NCI-H146 treated with DMSO at 0.1 percent for 48 hours (cell line): ENCODE data around the gene SLC22A23.

Source experiments
- DNase-seq: peaks from one replicate; lab custom pipeline; 2025; ENCODE audit not compliant: unreplicated experiment; lab: John Stamatoyannopoulos, UW

The SLC22A23 gene

DNA sequence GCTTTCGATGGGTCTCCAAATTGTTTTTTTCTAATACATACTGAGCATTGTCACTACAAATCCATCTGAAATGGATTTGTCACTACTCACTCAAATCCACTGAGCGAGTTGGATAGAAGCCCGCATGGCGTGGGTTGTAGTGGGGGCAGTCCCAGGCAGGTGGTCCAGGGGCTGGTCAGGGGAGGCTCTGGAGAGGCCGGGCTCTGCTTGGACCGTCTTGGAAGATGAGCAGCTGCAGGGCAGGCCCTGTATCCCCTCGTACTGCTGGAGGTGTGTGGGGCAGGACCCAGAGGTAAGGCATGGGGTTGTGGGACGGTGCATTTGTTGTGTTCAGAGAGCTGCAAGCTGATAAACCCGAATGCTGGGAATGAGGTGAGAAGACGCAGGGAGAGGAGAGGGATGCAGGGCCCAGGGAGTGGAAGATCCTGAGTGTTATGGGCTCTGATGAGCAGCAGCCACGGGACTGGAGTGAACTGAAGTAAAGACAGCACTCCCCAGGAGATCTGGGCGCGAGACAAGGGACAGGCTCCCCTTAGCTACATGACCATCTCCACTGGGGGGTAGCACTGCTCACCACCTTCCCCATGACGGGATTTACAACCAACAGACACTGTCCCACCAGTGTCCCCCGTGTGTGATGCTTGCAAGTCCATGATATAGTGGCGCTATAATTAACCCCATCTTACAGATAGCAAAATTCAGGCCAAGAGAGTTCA, 152.2 kb downstream of the SLC22A23 start:
- no peak for DNase-seq

GRCh38 chr6:3303795-3304411, 152.9 kb downstream of the SLC22A23 start:
- no peak for DNase-seq

GRCh38 chr6:3301506-3301905, 155.3 kb downstream of the SLC22A23 start:
- no peak for DNase-seq

DNA sequence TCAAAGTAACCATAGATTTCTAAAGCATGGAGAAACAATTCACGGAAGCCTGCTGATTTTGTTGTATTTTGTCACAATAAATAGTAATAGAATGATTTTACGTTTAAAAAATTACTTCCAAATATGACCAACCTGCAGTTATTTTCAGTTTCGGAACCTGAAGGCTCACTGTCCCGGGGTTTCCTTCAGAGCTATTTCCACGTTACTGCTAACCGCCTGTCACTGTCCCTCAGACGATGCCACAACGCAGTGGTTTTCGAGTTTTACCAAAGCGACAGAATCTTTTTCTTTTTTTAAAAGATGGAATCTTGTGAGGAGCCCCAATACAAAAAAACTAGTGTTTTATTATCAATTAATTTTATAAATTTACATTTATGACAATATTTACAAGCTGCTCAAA, 157.6 kb downstream of the SLC22A23 start:
- no peak for DNase-seq

DNA sequence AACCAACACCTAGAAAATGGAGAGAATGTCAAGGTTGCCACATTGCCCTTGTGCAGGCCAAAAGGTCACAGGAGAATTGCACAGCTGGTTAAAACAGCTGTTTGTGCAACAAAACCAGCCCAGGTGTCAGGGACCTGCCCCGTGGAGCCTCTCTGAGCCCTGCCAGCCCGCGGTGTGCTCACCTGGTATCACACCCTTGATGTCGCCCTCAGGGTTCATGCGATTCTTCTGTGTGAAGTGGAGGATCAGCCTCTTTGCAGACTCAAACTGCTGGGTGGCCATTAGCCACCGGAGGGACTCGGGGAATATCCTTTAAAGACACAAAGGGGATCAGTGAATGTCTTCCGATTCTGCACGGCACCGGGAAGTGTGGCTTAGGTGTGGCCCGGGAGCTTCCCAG, 158.9 kb downstream of the SLC22A23 start:
- no peak for DNase-seq

DNA sequence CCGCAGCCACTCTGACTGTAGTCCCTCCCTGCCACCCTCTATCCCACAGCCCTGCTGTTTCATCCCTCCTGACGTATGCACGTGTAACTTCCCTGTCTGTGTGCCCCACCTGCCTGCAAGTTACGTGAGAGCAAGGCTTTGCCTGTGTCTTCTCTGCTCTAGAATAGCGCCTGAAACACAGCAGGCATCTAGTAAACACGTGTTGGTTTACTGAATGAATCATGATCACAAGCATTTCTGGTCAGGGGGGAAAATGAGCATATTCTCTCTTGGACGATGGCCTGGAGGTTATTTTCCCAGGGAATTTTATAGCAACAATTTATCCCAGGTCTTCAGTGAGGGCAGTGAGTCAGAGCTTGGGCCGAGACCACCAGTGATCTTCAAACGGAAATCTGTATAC, 159.8 kb downstream of the SLC22A23 start:
- no peak for DNase-seq

GRCh38 chr6:3296537-3296936, 160.3 kb downstream of the SLC22A23 start:
- DNase-seq, result no peak

- no peak for DNase-seq
Observed at GRCh38 chr6:3296078-3296477, 160.8 kb downstream of the SLC22A23 start.

GRCh38 chr6:3294921-3295871, 161.7 kb downstream of the SLC22A23 start:
- DNase-seq, result no peak

GRCh38 chr6:3294396-3294795, 162.5 kb downstream of the SLC22A23 start:
- no peak for DNase-seq

DNA sequence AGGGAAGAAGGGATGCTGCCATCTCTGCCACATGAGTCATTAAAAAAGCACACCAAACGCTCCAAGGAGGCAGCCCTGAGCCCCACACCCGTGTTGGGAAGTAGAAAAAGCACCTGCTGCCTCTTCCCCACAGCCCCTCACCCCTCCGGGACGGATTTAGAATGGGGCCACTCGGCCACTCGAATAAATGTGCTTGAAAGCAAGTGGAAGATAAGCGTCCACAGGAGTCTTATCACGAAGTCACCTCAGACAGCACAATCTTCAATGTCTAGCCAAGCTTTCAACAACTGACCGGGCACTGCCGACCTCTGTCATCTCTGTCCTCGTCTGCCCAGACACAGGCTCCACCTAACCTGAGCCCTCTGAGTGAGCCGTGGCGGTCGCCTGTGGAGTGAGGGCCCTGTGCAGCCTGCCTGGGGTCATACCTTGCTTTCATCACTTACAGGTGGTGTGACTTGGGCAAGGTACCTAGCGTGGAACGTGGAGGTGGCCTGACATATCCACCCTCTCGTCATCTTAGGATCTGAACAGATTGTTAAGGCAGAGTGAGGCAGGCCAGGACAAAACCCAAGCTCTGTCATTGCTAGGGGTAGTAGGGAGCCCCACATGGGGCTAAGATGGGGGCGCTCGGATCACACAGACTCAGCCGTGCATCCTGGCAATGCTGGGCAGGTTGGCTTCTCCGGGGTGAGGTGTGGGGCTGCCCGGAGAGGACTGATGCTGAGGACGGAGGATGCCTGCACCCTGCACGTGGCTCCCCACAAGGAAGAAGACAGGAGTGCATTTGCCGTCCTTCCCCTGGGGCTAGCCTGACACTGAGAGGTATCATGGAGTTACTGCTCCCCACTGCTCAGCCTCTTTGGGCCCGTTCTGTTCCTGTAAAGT, 163.3 kb downstream of the SLC22A23 start:
- DNase-seq, result no peak

DNA sequence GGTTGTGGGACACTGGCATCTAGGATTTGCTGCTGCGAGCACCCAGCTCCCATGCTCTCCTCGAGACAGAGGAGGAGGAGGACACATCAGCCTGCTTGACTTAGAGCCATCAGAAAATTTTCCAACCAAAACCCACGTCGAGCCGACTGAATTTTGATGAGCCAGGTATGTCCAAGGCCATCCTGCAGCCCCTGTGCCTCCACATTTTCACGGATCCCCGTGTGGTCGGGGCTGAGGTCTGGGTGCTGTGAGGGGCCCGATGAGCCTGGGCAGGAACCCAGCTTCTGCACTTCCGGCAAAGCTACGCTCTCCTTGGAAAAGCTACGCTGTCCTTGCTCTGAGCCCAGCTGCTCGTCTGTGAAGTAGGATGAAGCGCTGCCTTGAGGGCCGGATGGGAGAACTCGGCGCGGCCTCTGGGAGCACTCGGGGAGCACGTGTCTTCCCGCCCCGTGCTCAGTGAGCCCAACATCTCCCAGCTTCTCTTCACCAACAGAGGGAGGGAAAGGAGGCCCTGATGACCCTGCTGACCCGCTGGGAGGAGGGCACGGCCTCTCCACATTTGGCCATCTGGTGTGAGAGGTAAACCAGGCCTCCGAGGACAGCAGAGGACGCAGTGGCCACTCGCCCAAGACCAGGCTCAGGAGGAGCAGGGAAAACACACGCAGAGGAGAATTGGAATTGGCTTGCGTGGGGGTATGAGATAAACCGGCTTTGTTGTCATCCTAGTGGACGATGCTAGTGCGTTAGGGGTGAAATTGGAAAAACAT, 164.2 kb downstream of the SLC22A23 start:
- DNase-seq, result no peak

GRCh38 chr6:3291987-3292386, 164.9 kb downstream of the SLC22A23 start:
- DNase-seq, result no peak

GRCh38 chr6:3291346-3291745, 165.5 kb downstream of the SLC22A23 start:
- DNase-seq, result no peak

DNA sequence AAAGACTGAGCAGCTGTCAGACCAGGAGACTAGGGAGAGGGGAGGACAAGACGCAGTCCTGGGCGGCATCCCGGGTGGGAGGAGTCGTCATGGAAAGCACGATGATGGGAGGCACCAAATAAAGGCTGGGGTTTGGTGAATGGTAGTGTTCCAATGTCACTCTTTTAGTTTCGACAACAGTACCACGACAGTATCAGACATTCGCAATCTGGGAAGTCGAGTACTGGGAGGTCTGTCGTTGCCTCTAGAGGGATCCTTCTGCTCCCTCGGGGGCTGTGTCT, 166.0 kb downstream of the SLC22A23 start:
- DNase-seq, result no peak

- no peak for DNase-seq
Observed at GRCh38 chr6:3290149-3290930, 166.5 kb downstream of the SLC22A23 start.

DNA sequence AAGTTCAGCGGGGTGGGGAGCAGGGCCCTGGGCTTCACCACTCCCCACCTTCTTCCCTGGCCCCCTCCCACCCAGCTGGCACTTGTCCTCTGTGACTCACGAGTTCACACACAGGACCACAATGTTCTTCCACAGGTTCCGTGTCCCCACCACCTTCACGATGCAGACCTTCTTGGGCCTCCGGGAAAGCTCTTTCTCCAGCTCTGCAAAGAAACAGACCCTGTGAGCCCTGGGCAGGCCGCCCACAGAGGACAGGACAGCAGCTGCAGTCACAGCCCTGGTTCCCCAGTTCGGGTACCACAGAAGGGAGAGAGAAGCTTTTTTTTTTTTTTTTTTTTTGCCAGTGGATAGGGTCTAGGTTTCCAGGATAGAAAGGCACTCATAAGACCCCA, 167.2 kb downstream of the SLC22A23 start:
- DNase-seq, result no peak

DNA sequence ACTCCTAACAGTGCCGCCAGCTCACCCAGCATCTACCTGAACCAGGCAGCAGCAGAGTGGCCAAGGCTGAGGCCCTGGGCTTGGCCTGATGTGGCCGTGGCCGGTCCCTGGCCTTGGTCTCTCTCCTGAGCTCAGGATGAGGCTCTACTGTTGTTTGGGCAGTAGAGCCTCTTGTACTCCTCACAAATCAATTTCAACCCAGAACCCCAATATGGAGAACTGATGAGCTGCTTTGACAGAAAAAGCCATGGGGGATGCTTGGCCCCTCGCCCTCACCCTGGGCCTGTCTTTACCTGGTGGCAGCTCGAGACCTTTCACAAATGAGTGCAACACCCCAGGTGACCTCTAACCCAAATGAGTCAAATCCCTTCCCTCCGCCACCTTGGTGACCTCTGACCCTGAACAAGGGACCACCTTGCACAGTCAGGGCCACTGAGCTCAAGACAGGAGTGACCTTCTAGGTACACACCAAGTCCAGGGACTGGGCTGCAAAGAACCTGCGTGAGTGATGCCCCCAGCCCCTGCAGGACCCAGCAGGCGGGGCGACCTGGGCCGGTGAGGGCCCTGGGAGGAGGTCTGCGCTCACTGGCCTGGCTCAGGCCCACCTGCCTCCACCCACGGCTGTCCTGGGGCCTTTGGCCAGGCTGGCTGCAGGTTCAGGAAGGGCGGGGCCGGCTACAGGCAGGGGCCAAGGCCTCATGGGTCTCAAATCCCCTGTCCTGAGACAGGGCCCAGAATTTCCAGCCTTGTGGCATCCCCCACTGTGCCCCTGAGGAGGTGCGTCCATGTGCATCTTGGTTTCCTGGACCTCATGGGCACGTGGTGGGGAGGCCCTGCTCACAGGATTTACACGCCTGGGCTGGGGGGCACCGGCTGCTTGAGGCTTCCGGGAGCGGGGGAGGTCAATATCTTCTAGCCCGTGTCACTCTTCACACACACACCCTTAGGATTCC, 167.9 kb downstream of the SLC22A23 start:
- DNase-seq, result no peak
